SK-N-DZ (cell line): ENCODE data around the gene SLC16A6.
A peak's percentile ranks its signal among the peaks of the same experiment; 100 is the strongest.
"Not testable (repeated sequence)": the region's sequence is repeated elsewhere in the genome, so short reads cannot be mapped to it uniquely, and the experiment has no call there.

Source experiments
- DNase-seq: peaks from one replicate; pipeline ENCODE4 v3.0.0-alpha.2; 2015; ENCODE audit warnings: low spot score

The SLC16A6 gene

DNA sequence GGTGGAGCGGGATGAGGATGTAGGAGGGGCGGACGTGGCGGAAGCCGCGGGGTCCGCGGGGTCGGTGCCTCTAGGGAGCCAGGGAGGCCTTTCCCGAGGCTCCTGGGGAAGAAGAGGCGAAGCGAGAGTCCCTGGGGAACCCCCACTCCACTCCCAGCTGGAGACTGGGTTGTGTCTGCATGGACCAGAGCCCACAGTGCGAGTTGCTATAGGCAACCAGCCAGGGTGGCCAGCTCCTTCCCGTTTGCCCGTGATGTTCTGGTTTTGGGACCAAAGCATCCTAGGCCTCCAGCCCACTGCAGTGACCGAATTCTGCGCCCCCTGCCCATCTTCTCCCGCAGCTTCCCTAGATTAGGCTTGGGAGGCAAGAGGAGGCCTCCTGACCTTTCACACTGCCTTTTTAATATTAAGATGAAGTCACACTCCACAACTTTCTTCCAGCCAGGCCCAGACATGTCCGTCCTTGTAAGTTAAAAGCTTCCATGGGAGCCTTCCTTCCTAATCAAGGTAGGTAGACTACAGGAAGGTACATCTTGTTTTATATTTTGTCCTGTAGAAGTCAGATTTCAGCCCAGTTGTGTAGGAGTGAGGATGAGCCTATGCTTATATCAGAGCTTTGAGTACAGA is 42.6 kb downstream of the SLC16A6 start:
- DNase-seq = peak; percentile 82

DNA sequence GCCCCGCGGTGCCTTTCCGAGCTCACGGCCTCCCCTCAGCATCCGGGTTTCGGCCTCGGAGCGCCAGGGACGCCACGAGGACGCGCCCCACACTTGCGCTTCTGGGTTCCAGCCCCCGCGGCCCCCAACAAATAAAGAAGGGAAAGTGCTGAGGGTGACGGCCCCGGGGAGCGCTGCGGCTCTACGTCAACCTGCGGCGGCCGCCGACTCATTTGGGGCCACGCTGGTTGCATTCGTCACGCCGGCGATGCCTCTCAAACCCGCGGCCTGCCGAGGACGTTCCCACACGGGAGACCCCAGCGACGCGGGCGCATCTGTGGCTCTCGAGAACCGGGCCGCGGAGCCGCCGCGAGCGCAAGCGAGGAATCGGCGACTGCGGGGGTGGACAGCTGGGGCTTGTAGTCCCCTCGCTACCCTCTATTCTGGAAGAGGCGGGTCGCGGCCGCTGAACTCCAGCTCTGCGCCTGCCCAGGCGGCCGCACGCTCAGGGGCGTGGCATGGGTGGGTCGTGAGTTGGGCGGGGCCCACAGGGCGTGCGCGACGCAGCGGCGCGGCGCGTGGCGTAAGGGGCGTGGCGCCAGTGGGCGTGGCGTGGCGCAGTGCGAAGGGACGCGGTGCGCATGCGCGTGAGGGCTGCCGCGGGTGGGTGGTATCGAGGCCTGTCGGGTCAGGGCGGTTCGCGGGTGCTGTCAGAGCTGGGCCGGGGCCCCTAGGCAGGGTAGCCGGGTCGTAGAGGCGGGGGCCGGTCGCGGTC is 43.3 kb downstream of the SLC16A6 start, which contains the start of gene AMZ2:
TSS of gene AMZ2 (plus strand) at position 599 of the 754 bp plus-strand sequence. CDS start 2,145 bp downstream, outside the sequence.
- peak; percentile 96 for DNase-seq

GRCh38 chr17:68246271-68247028 is 44.5 kb downstream of the SLC16A6 start:
- DNase-seq = no peak

DNA sequence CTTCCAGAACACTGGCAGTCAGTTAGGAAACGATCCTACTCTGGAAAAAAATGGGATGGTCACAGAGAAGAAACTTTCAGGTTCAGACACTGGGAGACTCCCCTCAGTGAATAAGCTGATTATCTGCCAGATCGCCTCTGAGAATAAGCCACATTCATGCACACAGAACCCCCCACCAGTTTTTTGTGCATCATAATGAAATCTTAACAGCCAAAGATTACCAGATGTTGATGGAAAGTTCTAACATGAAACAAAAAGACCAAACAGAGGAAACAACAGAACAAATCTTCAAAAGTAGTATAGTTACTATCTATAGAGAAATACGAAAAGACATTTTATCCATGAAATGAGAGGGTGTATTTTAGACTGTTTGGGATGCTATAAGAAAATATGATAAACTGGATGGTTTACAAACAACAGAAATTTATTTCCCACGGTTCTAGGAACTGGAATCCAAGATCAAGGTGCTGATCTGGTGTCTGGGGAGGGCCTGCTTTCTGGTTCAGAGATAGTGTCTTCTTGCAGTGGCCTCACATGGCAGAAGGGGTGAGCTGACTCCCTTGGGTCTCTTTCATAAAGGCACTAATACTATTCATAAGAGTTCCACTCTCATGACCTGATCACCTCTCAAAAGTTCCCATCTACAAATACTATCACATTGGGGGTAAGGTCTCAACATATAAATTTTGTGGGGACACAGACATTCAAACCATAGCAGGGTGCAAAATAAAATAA is 51.1 kb downstream of the SLC16A6 start:
- no peak for DNase-seq

- no peak for DNase-seq
Observed at GRCh38 chr17:68238871-68239253, 52.1 kb downstream of the SLC16A6 start.

DNA sequence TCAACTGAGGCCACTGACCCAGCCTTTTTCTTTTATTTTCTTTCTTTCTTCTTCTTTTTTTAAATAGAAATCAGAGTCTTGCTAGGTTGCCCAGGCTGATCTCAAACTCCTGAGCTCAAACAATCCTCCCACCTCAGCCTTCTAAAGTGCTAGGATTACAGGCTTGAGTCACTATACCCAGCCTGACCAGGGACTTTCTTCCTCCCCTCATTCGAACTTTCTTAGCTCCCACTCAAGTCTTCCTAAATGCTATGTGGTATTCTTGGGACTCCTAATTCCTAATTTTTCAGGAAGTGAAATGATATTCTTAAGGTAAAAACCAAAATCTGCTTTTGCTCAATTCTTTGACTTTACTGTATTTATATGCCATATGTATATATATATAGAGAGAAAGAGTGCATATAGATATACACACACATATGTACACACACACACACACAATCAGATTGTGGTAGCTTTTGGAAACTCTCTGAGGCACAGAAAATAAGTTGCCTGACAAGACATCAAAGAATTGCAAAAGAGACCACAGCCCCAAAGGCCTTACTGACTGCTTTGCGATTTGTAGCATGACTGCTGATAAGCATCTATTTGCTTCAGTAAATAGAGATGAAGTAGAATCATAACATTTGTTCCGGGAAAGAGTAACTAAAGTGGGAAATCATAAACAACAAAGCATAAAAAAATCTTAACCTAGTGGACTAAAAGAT is 52.6 kb downstream of the SLC16A6 start:
- no peak for DNase-seq

DNA sequence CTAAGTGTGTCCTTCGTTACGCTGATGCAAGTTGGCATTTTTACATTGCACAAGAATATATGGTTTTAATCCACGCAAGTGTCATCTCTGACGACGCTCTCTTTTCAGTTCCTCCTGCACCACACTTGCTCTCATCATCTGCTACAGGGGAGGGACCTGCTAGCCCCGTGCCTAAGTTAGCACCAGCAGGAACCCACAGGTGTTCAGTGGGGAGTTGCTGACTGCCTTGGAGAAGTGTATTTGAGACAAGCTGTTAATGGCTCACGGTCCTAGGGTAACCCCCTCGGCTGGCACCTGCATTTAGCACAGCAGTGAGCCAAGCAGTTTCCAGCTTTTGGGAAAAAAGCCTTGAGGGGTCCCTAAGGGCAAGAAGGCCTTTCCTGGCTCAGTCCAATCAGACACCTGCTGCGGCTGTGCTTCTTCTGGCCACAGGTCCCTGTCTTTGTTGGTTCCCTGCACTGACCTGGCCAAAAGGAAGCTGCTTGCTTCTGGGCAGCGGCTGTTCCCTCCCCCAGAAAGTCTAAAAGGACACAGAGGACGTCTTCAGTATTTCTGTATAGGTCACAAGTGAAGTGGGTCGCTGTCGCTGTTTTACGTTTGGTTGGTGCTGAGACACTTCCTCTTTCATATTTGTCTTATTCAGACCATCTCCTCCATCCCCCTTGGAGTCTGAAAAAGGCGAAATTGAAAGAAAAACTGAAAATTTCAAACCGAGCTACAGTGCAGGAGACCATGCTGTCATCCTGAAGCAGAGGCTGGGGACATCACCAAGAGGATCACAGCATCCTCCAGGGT is 53.4 kb downstream of the SLC16A6 start:
- not testable (repeated sequence) for DNase-seq

GRCh38 chr17:68235336-68235791 is 55.6 kb downstream of the SLC16A6 start:
- not testable (repeated sequence) for DNase-seq

GRCh38 chr17:68234726-68235335 is 56.1 kb downstream of the SLC16A6 start:
- not testable (repeated sequence) for DNase-seq

GRCh38 chr17:68232741-68233140 is 58.2 kb downstream of the SLC16A6 start:
- DNase-seq = not testable (repeated sequence)

DNA sequence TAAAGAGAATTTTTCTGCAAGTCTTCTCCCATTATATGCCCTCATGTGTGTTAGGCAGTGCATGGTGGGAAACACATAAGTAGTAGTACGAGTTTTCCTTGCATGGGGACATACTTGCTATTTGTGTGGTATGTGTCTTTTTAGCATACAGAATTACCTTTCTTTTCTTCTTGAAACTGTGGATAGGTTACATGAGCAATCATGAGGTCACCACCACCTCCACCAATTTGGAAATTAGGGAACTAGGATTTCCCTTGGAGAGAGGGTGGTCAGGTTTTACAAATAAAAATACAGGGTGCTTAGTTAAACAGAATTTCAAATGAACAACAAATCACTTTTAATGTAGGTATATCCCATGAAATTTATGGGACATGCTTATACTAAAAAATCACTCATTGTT is 59.4 kb downstream of the SLC16A6 start:
- no peak for DNase-seq

DNA sequence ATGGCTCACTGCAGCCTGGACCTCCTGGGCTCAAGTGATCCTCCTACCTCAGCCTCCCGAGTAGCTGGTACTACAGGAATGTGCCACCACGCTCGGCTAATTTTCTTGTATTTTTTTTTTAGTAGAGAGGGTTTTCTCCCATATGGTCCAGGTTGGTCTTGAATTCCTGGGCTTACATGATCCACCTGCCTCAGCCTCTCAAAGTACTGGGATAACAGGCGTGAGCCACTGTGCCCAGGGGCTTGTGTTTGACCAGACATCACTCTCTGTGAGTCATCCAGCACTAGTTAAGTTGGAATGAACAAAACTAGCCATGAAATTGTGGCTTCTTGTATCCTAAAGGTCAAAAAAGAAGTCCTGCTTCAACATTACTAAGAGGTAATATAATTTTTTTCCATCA is 59.8 kb downstream of the SLC16A6 start:
- DNase-seq = not testable (repeated sequence)

GRCh38 chr17:68229619-68230018 is 61.3 kb downstream of the SLC16A6 start:
- no peak for DNase-seq

GRCh38 chr17:68228817-68229570 is 61.9 kb downstream of the SLC16A6 start:
- no peak for DNase-seq

DNA sequence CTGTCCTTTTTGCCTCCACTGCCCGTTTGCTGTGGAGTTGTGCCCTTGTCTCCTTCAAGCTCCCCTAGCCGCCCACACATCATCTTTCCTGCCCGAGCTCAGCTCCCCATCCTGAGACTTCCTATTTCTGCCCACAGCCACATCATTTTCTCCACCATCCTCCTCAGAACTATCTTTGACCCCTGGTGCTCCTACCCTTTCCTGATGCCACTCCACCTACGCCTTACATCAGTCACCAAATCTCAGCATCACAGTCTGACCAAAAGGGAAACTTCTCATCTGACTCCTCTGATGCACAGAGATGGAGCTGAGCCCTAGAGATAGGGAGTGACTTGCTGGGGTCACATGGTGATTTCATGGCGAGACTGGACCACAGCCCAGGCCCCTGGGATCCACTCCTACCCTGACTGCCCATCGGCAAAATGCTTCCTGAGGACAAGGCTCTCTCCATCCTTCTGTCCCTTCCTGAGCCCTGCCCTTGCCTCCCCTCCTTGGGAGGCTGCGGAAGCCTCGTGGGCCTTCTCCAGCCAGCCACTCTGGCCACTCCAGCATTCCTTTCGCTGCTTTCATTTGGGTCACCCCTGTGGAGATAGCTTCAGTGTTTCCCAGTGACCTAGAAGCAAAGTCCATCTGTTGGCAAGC is 62.8 kb downstream of the SLC16A6 start:
- DNase-seq = not testable (repeated sequence)

GRCh38 chr17:68225055-68225454 is 65.9 kb downstream of the SLC16A6 start:
- not testable (repeated sequence) for DNase-seq

DNA sequence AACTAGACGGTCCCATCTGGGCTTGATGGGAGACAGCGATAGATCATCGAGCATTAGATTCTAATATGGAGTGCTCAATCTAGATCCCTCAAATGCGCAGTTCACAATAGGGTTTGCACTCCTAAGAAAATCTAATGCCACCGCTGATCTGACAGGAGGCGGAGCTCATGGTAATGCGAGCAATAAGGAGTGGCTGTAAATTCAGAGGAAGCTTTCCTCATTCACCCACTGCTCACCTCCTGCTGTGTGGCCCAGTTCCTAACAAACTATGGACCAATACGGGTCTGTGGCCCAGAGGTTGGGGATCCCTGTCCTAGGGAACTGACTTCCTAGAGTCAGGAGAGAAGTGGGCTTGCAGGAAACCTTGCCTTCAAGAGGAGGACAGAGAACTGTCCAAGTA is 68.3 kb downstream of the SLC16A6 start:
- DNase-seq = no peak

GRCh38 chr17:68221786-68222185 is 69.1 kb downstream of the SLC16A6 start:
- no peak for DNase-seq
